Hematopoietic multipotent progenitor cell treated with erythropoietin and hydrocortisone succinate and interleukin-3 and kit ligand, for 4 days (in vitro differentiated cells): ENCODE measurements around the gene GDF15.
"Not testable (repeated sequence)": the region's sequence is repeated elsewhere in the genome, so short reads cannot be mapped to it uniquely, and the experiment has no call there.

Experiments
- DNase-seq: peaks from one replicate; pipeline ENCODE4 v3.0.0-alpha.2; 2015

GDF15 gene

DNA sequence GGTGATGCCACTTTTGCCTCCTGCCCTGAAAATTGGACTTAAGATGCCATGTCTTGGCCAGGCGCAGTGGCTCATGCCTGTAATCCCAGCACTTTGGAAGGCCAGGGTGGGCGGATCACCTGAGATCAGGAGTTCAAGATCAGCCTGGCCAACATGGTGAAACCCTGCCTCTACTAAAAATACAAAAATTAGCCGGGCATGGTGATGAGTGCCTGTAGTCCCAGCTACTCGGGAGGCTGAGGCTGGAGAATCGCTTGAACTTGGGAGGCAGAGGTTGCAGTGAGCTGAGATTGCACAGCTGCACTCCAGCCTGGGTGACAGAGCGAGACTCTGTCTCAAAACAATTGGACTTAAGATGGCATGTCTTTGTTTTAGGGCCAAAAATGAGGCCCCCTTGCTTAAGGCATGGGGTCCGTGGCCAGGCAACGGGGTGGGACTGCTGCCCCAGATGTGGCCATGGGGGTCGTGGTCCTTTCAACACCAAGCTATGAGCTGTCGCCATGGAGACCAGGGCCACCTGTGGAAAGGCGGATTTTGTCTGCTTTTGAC lies 21.6 kb upstream of the GDF15 start:
- DNase-seq: not testable (repeated sequence)

DNA sequence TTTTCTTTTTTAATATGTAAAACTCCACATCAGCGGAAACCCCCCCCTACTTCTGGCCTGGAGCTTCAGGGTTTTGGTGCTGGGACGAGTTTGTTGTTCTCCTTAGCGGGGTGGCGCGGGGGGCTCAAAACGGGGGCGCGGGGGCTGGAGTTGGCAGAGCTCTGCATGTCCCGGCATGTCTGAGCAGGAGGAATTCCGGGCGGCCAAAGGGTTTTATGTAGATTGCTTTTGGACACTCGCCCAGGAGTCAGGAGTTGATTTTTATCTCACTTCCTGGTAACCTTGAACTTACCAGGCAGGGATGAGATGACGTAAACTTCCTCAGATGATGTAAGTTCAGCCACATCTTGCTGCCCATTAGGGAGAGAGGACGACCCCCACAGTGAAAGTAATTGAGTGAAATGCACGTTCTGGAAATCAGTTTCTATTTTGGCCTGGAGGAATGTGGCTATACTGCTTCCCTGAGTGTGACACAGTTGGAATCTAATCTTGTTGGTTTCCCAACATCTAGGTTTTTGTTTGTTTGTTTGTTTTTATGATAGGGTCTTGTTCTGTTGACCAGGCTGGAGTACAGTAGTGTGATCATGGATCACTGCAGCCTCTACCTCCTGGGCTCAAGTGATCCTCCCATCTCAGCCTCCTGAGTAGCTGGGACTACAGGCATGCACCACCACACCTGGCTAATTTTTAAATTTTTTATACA lies 21.0 kb upstream of the GDF15 start:
- DNase-seq: peak; percentile 83

DNA sequence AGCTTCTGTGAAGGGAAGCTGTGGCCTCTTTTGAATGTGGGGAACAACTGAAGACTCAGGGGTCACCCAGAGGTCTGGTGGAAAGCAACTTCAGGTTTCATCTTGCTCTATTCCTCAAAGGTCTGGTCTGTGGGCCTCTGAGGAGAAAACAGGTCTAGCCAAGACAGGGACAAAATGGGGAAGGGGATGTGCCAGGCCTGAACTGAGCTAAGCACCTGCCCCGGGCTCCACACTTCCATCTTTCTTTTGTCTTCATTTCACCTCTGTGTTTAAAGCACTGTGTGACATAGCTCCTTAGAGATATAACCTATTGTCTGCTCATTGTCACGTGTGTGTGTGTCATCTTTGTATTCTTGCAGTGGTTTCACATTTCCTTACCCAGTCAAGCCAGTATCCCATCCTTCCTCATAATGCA lies 19.9 kb upstream of the GDF15 start:
- no peak for DNase-seq

DNA sequence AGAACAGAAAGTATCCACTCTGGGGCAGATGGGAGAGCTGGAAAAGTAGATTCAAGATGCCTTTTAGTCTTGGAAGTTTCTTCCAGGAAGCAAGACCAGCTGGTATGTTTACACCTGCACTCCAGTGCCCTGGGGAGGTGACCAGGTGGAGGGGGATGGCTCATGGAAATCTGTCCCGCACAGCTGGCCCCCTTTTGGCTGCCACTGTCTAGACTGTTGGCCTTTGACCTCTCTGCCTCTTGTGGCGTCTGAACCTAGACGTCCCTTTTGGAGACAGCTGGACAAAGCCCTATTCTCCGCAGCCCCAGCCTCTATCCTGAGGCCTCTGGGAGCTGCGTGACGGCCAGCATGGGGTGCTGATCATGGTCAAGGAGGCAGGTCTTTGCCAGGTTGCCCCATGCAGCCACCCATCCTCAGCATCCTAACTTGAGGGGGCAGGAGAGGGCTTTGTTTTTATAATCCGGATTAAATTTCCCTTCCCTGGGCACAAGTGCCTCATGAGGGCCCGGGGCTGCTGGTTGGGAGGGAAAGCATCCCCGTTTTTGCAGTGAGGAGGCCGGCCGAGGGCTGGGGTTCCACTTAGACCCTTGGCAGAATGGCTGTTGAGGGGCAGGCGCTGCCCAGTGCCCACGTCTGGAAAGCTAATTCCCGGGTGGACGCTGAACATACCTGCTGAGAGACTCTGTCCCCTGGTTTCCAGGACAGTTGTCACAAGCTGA lies 17.3 kb upstream of the GDF15 start:
- no peak for DNase-seq

DNA sequence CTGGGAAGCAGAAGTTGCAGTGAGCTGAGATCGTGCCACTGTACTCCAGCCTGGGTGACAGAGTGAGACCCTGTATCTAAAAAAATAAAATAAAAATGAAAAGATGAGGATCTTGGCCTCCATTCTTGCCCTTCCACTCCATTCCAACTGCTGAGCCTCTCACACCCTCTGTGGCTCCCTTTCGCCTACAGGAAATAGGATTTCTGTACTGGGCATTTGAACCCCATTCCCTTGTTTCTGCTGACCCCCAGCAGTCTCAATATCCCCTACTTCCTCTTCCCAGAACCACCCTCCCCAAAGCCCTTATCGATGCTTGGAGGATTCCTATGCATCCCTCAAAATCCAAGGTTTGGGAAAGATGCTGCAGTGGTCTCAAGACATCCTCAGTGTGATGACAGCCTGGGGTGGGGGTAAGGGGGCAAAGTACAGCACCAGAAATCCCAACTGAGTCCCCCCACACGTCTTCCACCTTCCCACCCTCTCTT lies 12.5 kb upstream of the GDF15 start:
- no peak for DNase-seq

DNA sequence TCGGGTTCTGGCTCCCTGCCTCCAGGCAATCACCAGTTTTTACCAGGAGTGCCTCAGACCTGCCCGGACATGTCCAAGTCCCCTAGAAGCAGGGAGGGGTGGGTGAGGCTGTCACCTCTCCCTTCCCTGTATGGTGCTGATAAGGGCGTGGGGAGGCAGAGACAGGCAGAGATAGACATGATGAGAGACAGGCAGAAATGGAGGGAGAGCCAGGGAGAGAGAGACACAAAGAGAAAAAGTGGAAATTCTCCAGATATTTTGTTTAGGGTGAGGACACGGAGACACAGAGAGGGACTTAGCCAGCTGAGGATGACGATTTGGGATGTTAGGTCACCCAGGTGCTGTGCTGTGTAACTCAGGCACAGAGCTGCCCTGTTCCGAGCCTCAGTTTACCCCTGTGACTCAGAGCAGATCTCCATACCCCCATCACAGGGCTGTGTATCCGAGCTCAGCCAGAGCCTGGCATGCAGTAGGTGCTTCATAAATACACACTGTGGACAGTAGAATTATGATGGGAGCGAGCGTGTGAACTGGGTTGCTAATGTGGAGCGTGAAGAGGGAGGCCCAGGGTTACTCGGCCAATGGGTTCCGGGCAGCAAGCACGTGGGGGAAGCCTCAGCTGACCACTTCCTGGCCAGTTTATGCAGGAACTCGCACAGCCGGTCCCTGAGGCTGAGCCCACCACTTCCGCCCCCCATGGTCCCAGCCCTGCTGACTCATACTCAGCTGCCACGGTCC lies 11.9 kb upstream of the GDF15 start:
- peak; percentile 98 for DNase-seq

DNA sequence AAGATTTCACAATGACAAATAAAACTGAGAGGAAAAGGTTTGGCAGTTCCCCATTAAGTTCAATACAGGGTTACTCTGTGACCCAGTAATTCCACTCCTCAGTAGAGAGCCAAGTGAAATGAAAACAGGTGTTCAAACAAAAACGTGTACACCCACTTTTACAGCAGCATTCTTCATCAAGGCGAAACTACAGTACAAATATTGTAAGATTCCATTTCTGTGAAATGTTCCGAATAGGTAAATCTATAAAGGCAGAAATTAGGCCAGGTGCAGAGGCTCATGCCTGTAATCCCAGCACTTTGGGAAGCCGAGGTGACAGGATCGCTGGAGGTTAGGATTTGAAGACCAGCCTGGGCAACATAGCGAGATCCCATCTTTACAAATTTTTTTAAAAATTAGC lies 8.9 kb upstream of the GDF15 start:
- DNase-seq: no peak

DNA sequence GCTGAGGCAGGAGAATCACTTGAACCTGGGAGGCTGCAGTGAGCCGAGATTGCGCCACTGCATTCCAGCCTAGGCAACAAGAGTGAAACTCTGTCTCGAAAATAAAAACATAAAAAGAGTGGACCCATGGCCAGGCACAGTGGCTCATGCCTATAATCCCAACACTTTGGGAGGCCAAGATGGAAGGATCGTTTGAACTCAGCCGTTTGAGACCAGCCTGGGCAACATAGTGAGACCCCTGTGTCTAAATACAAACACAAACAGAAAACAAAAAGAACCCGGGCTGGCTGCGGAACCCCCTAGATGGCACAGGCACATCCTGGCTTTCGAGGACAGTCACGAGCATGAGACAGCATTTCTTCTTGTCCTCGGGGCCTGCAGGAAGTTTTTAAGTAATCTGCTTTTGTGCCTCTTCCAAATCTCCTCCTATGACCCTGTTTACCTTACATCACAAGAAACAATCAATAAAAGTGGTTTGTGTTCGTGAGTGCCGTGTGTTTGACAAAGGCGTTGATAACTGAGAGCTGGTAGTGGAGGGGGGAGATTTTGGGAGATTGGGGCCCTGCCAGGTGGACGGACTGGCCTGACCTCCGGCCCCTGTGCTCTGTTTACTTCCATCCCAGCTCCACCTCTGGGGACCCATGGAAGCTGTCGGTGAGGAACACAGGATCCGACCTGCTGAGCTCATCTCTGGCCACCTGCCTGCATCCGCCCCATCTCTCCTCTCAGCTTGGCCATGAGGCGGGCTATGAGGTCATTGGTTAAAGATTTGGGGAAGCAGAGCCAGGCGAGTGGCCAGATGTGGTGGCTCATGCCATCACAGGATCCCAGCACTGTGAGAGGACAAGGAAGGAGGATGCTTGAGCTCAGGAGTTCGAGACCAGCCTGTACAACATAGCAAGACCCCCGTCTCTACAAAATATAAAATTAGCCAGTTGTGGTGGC lies 5.9 kb upstream of the GDF15 start:
- peak; percentile 71 for DNase-seq

DNA sequence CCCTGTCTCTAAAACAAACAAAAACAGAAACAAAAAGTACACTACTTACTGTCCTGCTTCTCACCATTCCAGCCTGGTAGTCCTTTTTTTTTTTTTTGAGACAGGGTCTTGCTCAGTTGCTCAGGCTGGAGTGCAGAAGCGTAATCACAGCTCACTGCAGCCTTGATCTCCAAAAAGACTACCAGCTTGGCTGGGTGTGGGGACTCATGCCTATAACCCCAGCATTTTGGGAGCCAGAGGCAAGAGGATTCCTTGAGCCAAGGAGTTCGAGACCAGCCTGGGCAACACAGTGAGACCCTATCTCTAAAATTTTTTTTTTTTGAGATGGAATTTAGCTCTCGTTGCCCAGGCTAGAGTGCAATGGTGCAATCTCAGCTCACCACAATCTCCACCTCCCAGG lies 5.1 kb upstream of the GDF15 start:
- no peak for DNase-seq

DNA sequence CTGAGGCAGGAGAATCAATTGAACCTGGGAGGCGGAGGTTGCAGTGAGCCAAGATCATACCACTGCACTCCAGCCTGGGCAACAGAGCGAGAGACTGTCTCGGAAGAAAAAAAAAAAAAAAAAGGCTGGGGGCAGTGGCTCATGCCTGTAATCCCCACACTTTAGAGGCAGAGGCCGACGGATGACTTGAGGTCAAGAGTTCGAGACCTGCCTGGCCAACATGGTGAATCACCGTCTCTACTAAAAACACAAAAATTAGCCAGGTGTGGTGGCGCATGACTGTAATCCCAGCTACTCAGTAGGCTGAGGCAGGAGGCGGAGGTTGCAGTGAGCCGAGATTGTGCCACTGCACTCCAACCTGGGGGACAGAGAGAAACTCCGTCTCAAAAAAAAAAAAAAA lies 2.3 kb upstream of the GDF15 start:
- not testable (repeated sequence) for DNase-seq

DNA sequence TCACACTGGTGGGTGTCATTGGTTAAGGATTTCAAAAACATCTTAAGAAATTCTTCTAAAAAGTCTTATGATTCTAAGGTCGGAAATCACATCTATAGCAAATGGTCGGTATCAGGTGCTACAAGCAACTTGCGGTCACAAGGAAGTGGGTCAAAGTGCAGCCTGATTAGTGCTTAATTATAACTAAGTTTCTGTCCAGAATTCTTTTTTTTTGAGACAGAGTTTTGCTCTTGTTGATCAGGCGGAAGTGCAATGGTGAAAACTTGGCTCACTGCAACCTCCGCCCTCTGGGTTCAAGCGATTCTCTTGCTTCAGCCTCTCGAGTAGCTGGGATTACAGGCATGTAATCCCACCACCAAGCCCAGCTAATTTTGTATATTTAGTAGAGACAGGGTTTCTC lies 1.2 kb upstream of the GDF15 start:
- DNase-seq: no peak

DNA sequence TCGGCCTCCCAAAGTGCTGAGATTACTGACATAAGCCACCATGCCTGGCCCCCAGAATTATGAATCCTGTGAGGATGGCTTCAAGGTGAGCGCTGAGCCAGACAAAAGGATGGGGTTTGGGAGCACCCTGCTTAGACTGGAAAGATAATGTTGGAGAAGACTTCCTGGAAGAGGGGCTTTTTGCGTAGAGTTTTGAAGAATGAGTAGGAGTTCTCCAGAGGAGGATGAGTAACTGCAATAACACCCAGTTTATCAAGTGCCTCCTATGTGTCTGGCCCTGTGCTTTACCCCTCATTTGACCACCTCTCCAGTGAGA lies 641 bp upstream of the GDF15 start:
- no peak for DNase-seq

DNA sequence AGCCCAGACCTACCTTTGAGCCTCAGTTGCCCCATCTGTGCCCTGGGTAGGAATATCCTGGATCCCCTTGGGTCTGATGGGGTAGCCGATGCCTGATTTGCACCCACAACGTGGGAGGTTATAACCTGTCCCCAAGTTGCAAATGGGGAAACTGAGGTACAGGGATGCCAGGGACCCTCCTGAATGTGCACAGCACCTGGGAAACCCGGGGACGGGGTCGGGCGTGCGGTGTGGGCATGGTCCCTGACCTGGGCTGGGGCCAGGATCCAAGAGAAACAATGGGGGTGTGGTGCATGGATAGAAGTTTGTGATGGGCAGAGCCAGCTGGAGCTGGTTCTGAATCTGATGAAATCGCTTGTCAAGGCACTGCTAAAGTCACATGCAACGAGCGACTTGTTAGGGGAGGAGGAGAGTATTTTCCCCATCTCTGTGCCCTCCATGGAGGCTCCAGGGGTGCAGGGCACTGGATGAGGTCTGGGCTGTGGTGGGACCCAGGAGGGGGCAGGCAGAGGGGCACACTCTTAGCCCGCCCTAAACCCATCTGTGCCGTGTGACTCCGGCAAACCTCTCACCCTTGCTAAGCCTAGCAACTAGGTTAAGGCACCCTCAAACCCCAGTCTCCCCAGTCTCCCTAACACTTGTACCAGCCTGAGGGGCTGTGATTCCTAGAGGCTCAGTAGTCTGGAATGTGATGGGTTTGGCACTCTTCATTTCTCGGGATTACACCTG lies 749 bp downstream of the GDF15 start:
- no peak for DNase-seq

DNA sequence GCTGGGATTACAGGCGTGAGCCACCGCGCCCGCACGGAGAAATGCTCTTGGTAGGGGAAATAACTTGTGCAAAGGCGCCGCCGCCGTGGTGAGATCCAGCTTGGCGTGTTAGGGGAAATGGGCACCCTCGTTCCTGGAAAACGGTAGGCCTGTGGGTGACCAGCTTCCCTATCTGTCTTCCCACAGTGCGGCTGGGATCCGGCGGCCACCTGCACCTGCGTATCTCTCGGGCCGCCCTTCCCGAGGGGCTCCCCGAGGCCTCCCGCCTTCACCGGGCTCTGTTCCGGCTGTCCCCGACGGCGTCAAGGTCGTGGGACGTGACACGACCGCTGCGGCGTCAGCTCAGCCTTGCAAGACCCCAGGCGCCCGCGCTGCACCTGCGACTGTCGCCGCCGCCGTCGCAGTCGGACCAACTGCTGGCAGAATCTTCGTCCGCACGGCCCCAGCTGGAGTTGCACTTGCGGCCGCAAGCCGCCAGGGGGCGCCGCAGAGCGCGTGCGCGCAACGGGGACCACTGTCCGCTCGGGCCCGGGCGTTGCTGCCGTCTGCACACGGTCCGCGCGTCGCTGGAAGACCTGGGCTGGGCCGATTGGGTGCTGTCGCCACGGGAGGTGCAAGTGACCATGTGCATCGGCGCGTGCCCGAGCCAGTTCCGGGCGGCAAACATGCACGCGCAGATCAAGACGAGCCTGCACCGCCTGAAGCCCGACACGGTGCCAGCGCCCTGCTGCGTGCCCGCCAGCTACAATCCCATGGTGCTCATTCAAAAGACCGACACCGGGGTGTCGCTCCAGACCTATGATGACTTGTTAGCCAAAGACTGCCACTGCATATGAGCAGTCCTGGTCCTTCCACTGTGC lies 2.4 kb downstream of the GDF15 start:
- DNase-seq: peak; percentile 94

DNA sequence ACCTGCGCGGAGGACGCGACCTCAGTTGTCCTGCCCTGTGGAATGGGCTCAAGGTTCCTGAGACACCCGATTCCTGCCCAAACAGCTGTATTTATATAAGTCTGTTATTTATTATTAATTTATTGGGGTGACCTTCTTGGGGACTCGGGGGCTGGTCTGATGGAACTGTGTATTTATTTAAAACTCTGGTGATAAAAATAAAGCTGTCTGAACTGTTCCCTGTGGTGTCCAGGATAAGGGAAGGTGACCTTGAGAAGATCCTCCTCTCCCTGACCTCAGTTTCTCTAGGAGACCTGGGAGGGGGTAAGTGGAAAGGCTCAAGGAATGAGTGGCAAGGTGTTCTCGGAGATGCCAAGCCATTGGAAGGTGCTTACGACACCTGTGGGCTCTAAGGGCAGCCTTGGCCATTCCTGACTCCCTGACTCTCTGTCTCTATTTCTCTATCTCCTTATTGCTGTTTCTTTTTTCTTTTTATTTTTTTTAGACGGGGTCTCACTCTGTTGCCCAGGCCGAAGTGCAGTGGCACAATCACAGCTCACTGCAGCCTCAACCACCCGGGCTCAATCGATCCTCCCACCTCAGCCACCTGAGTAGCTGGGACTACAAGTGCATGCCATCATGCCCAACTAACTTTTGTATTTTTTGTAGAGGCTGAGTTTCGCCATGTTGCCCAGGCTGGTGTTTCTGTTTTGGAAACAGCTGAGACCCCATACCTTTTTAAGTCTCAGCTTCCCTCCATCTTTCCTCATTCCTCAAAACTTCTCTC lies 3.2 kb downstream of the GDF15 start:
- no peak for DNase-seq

DNA sequence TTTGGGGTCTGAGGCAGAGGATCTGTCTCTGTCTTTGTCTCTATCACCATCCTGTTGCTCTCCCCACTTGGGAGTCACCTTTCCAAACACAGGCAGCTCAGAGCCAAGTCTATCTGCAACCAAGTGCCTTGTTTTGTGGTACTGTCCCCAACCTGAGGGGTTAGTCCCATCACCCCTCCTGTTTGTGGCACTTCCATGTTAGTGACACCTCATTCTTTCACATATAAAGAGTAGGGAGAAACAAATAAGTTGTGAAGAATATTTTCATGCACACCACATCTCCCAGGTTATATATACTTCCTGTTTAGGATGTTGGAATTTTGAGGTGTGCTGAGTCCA lies 3.7 kb downstream of the GDF15 start:
- DNase-seq: no peak

DNA sequence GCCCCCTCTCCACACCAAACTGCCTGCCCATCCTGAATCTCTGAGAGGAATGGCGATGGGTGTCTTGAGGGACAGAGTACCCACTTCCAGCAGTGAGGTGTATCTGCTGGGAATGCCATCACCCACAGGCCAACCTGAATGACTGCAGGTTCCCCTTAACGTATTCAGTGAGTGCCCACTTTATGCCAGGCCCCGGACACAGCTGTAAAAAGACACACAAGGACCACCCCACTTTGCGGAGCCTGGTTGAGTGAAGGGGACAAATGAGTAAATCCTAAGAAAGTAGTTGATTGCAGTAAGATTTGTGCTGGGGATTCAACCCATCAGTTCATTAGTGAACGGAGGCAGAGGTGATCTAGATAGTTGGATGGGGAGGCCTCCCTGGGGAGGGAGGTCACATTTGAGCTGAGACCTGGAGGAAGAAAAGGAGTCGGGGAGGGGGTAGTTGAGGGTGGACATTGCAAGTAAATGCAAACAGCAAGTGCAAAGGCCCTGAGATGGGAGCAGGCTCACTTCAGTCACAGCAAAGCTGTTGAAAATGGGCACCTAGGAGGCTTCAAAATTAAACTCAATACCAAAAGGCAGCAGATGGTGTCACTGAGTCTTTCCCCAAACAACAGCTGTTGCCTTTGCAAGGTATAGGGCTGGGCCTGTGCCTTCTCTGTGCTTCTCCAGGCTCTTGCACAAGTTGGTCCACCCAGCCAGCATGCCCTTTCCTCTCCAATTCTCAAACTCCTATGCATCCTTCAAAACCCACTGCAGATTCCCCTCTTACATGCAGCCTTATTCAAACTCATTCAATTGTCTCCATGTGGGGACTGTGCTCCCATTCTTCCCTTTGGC lies 4.3 kb downstream of the GDF15 start:
- no peak for DNase-seq

DNA sequence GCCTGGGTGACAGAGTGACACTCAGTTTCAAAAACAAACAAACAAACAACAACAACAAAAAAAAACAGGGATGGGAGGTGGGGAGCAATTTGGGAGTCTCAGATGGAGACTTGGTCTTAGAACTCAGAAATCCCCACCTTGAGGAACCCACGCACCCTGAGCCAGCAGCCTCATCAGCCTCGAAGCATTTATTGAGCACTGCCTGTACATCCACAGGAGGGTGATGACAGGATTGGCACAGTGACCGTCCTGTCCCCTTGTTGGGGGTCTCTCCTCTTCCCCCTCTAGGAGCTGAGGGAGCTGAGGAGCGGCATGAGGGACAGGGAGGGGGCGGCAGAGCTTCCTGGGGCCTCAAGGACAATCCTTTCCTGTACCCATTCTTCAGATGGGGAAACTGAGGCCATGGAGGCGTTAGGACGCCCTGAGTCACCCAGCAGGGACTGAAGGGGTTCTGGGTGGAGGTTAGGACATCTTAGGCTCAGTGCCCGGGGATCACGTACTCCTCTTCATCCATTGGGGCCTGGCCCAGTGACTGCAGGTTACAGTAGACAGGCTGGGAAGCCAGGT lies 5.6 kb downstream of the GDF15 start:
- no peak for DNase-seq

DNA sequence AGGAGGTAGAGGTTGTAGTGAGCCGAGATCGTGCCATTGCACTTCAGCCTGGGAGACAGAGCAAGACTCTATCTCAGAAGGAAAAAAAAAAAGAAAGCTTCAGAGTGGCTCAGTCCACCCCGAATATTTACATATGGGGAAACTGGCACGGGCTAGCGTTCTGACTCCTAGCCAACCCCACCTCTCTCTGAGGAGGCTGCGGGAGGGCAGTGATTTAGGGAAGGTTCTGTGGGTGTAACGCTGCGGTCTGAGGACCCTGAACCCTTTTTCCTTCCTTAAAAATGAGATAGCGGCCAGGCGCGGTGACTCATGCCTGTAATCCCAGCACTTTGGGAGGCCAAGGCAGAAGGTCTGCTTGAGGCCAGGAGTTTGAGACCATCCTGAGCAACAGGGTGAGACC lies 6.5 kb downstream of the GDF15 start:
- DNase-seq: peak; percentile 86
